ENCODE measurements around the gene ADH1C.
"Not testable (repeated sequence)": the region's sequence is repeated elsewhere in the genome, so short reads cannot be mapped to it uniquely, and the experiment has no call there.

Gene ADH1C

GRCh38 chr4:99352602-99353537, at the start of gene ADH1C:
ADH1C (minus strand) TSS chr4:99352746; CDS start chr4:99352675, 71 bp downstream.
- DNase-seq (ENCODE audit: low read depth), result no peak

- no peak for DNase-seq (ENCODE audit: low read depth)
Measured at GRCh38 chr4:99400831-99401230, 48.3 kb upstream of the ADH1C start.

- DNase-seq (ENCODE audit: low read depth), result no peak
Measured at GRCh38 chr4:99399017-99399416, 46.5 kb upstream of the ADH1C start.

- DNase-seq (ENCODE audit: low read depth), result no peak
Measured at GRCh38 chr4:99395595-99396364, 43.2 kb upstream of the ADH1C start.

- DNase-seq (ENCODE audit: low read depth), result no peak
Measured at GRCh38 chr4:99394896-99395295, 42.4 kb upstream of the ADH1C start.

- no peak for DNase-seq (ENCODE audit: low read depth)
Measured at GRCh38 chr4:99390055-99390454, 37.5 kb upstream of the ADH1C start.

GRCh38 chr4:99389606-99390005, 37.1 kb upstream of the ADH1C start:
- no peak for DNase-seq (ENCODE audit: low read depth)

- DNase-seq (ENCODE audit: low read depth), result no peak
Measured at GRCh38 chr4:99383833-99384392, 31.4 kb upstream of the ADH1C start.

GRCh38 chr4:99383399-99383798, 30.9 kb upstream of the ADH1C start:
- no peak for DNase-seq (ENCODE audit: low read depth)

- no peak for DNase-seq (ENCODE audit: low read depth)
Measured at GRCh38 chr4:99382745-99383360, 30.3 kb upstream of the ADH1C start.

GRCh38 chr4:99381588-99382175, 29.1 kb upstream of the ADH1C start:
- no peak for DNase-seq (ENCODE audit: low read depth)

- no peak for DNase-seq (ENCODE audit: low read depth)
Measured at GRCh38 chr4:99379571-99379970, 27.0 kb upstream of the ADH1C start.

GRCh38 chr4:99378876-99379275, 26.3 kb upstream of the ADH1C start:
- no peak for DNase-seq (ENCODE audit: low read depth)

GRCh38 chr4:99377341-99377740, 24.8 kb upstream of the ADH1C start:
- not testable (repeated sequence) for DNase-seq (ENCODE audit: low read depth)

GRCh38 chr4:99372464-99372863, 19.9 kb upstream of the ADH1C start:
- DNase-seq (ENCODE audit: low read depth), result not testable (repeated sequence)

GRCh38 chr4:99367817-99368216, 15.3 kb upstream of the ADH1C start:
- DNase-seq (ENCODE audit: low read depth), result not testable (repeated sequence)

GRCh38 chr4:99366491-99366890, 13.9 kb upstream of the ADH1C start:
- no peak for DNase-seq (ENCODE audit: low read depth)

GRCh38 chr4:99362768-99363167, 10.2 kb upstream of the ADH1C start:
- no peak for DNase-seq (ENCODE audit: low read depth)

GRCh38 chr4:99361899-99362275, 9.3 kb upstream of the ADH1C start:
- DNase-seq (ENCODE audit: low read depth), result no peak

- DNase-seq (ENCODE audit: low read depth), result no peak
Measured at GRCh38 chr4:99361268-99361898, 8.8 kb upstream of the ADH1C start.

- no peak for DNase-seq (ENCODE audit: low read depth)
Measured at GRCh38 chr4:99359480-99360204, 7.1 kb upstream of the ADH1C start.

Measured in activated T-helper 1 cell treated with Interleukin-2 at 50 U/mL for 16 hours (primary cell).